ENCODE data around the gene SLC25A47.
"Not testable (repeated sequence)": the region's sequence is repeated elsewhere in the genome, so short reads cannot be mapped to it uniquely, and the experiment has no call there.

The SLC25A47 gene

GRCh38 chr14:100290607-100291304 is 32.4 kb upstream of the SLC25A47 start:
- no peak for DNase-seq

GRCh38 chr14:100291305-100292075 is 31.6 kb upstream of the SLC25A47 start:
- no peak for DNase-seq

- DNase-seq = no peak
Observed at GRCh38 chr14:100292301-100292775, 30.8 kb upstream of the SLC25A47 start.

GRCh38 chr14:100292776-100293461 is 30.2 kb upstream of the SLC25A47 start:
- no peak for DNase-seq

- no peak for DNase-seq
Observed at GRCh38 chr14:100293497-100294212, 29.5 kb upstream of the SLC25A47 start.

GRCh38 chr14:100294213-100294962 is 28.8 kb upstream of the SLC25A47 start:
- no peak for DNase-seq

GRCh38 chr14:100294963-100295330 is 28.2 kb upstream of the SLC25A47 start:
- no peak for DNase-seq

GRCh38 chr14:100295376-100296105 is 27.6 kb upstream of the SLC25A47 start:
- DNase-seq = no peak

GRCh38 chr14:100296106-100296651 is 27.0 kb upstream of the SLC25A47 start:
- DNase-seq = no peak

- DNase-seq = not testable (repeated sequence)
Observed at GRCh38 chr14:100296729-100297128, 26.4 kb upstream of the SLC25A47 start.

- DNase-seq = peak; percentile 27 to 44
Observed at GRCh38 chr14:100297320-100298300, 25.5 kb upstream of the SLC25A47 start.

- DNase-seq = no peak
Observed at GRCh38 chr14:100298551-100299237, 24.4 kb upstream of the SLC25A47 start.

- no peak for DNase-seq
Observed at GRCh38 chr14:100299238-100299560, 23.9 kb upstream of the SLC25A47 start.

- no peak for DNase-seq
Observed at GRCh38 chr14:100302616-100303015, 20.5 kb upstream of the SLC25A47 start.

GRCh38 chr14:100303179-100303578 is 20.0 kb upstream of the SLC25A47 start:
- no peak for DNase-seq

GRCh38 chr14:100303925-100304324 is 19.2 kb upstream of the SLC25A47 start:
- no peak for DNase-seq

- peak in 1 of 2 experiments; percentile 48 for DNase-seq
Observed at GRCh38 chr14:100304825-100305323, 18.3 kb upstream of the SLC25A47 start.

- DNase-seq = no peak
Observed at GRCh38 chr14:100305324-100306100, 17.6 kb upstream of the SLC25A47 start.

Data from NCI-H446 (cell line).